Measurements from ENCODE around the gene NUDT14.

DNA sequence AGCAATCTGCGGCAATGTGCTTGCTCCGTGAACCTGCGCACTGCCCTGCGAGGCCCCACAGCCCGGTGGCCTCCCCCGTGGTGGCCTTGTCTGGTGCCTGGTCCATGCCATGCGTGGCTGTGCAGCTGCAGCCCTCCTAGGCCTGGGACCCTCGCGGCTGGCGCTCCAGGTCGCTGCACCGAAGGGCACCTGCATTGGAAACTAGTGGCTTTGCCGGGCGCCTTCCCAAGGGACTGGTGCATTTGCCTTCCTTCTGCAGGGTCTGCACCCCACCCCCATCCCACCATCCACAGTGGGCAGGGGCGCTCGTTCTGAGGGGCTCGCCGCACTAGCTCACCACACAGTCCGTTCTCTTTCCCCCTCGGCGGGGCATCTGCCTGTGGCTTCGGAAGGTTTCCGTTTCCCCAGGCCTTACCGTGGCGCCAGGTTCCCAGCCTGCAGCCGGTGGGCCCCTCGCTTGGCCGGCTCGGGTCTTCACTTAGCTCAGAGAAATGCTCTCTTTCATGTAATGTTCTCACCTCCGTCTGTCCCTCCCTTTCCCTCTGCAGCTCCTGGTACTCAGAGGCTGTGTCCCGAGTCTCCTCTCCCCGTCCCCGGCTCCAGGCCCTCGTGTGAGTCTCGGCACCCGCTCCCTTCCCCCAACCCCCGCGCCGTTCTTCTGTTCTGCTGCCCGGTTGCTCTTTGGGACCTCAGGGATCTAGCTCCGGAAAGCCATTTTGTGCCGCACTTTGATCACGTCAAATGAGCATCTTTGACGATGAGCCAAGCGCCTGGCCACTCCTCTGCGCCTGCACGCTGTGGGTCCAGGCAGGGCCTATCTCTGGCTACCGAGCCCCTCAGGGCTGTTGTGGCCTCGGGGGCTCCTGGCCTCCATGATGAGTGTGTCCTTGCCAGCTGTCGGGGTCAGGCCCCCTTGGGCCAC lies 44.5 kb downstream of the NUDT14 start:
- TF ChIP-seq POLR2AphosphoS5 (IDR thresholded peaks at IDR 0.05; ENCODE audit: low read depth, low read length) (no peak), TAF1 (IDR thresholded peaks at IDR 0.05; ENCODE audit: borderline replicate concordance, insufficient read depth, low read length) (no peak), SIN3A (IDR thresholded peaks at IDR 0.05; ENCODE audit: borderline replicate concordance, insufficient read depth, low read length) (no peak)
- TF ChIP-seq, protein P1, sequence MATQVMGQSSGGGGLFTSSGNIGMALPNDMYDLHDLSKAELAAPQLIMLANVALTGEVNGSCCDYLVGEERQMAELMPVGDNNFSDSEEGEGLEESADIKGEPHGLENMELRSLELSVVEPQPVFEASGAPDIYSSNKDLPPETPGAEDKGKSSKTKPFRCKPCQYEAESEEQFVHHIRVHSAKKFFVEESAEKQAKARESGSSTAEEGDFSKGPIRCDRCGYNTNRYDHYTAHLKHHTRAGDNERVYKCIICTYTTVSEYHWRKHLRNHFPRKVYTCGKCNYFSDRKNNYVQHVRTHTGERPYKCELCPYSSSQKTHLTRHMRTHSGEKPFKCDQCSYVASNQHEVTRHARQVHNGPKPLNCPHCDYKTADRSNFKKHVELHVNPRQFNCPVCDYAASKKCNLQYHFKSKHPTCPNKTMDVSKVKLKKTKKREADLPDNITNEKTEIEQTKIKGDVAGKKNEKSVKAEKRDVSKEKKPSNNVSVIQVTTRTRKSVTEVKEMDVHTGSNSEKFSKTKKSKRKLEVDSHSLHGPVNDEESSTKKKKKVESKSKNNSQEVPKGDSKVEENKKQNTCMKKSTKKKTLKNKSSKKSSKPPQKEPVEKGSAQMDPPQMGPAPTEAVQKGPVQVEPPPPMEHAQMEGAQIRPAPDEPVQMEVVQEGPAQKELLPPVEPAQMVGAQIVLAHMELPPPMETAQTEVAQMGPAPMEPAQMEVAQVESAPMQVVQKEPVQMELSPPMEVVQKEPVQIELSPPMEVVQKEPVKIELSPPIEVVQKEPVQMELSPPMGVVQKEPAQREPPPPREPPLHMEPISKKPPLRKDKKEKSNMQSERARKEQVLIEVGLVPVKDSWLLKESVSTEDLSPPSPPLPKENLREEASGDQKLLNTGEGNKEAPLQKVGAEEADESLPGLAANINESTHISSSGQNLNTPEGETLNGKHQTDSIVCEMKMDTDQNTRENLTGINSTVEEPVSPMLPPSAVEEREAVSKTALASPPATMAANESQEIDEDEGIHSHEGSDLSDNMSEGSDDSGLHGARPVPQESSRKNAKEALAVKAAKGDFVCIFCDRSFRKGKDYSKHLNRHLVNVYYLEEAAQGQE (IDR thresholded peaks at IDR 0.05; ENCODE audit: insufficient read depth in 1 of 2, low read depth in 2 of 2, low read length in 2 of 2), result no peak

Data from PFSK-1 (cell line).